Right atrium auricular region (tissue), 2 donors: ENCODE results near the gene CCDC154. TPM values are rescaled to one million over a fixed set of nuclear protein-coding genes. Genes with fewer than 3 reads are reported as not detected.

ENCODE experiments used
- DNase-seq: peaks from one replicate; pipeline ENCODE4 v3.0.0-alpha.2; 2019; ENCODE audit warnings: low spot score
- H3K27ac ChIP-seq, 2 donors: fragments of 200-600 bp; sonication (generic); 1 replicate in 1 of 2; 2 replicates in 1 of 2; pipeline ENCODE4 v1.5.1; 2016 to 2019
- H3K27me3 ChIP-seq, 2 donors: fragments of 200-600 bp; sonication (generic); one replicate each; pipeline versions ENCODE4 v1.5.1 to v1.6.0; 2017 to 2019
- H3K36me3 ChIP-seq: fragments of 200-600 bp; sonication (generic); one replicate; pipeline ENCODE4 v1.5.1; 2016
- H3K4me1 ChIP-seq, 2 donors: fragments of 200-600 bp; sonication (generic); one replicate each; pipeline versions ENCODE4 v1.5.1 to v1.6.0; 2017 to 2019
- H3K4me3 ChIP-seq, 2 donors: fragments of 200-600 bp; sonication (generic); 1 replicate in 1 of 2; 2 replicates in 1 of 2; pipeline ENCODE4 v1.5.1; 2017 to 2019; ENCODE audit warnings: mild to moderate bottlenecking in 1 of 2, moderate library complexity in 1 of 2
- H3K9me3 ChIP-seq, 2 donors: fragments of 200-600 bp; sonication (generic); one replicate each; pipeline ENCODE4 v1.5.1; 2019
- CTCF ChIP-seq, 2 donors: fragments of 200-600 bp; sonication (generic); IDR thresholded peaks; one replicate each; pipeline ENCODE4 v1.5.1; 2019; ENCODE audit warnings: antibody characterized with exemption in 2 of 2
- total RNA-seq, 2 donors: library from RNA; depleted of rRNA; stranded (reverse); fragments of >200 nt; gene quantifications; one replicate each; pipeline ENCODE4 v1.1.0, GENCODE V29; 2016

The CCDC154 gene
- total RNA-seq, 2 donors from 2014 or later = not detected

- H3K27ac ChIP-seq = no peak overlapping the region
- DNase-seq = no peak
- TF ChIP-seq CTCF (IDR thresholded peaks at IDR 0.05) = no peak
- H3K36me3 ChIP-seq = no peaks in the 10 kb centered on the region
- H3K4me3 ChIP-seq = no peak overlapping the region
- no peaks in the 10 kb centered on the region for H3K27me3 ChIP-seq
- no peaks in the 10 kb centered on the region for H3K9me3 ChIP-seq
- H3K4me1 ChIP-seq = peaks cover 0 to 17% of the 10 kb centered on the region in 2 donors
These were observed 22.3 kb downstream of the CCDC154 start for GRCh38 chr16:1422076-1422475.

GRCh38 chr16:1420111-1420539 lies 24.2 kb downstream of the CCDC154 start:
- Histone ChIP-seq H3K4me1 (peaks cover 0 to 18% of the 10 kb centered on the region in 2 donors), H3K4me3 (peak overlapping the region; percentile 75 to 91), H3K36me3 (no peaks in the 10 kb centered on the region), H3K9me3 (no peaks in the 10 kb centered on the region), H3K27ac (peak overlapping the region; percentile 92 to 94), H3K27me3 (no peaks in the 10 kb centered on the region)
- TF ChIP-seq CTCF (IDR thresholded peaks at IDR 0.05) = no peak
- no peak for DNase-seq

GRCh38 chr16:1416521-1416941 lies 27.8 kb downstream of the CCDC154 start:
- H3K27me3 ChIP-seq = no peaks in the 10 kb centered on the region
- H3K4me3 ChIP-seq = no peak overlapping the region
- H3K27ac ChIP-seq = no peak overlapping the region
- no peaks in the 10 kb centered on the region for H3K36me3 ChIP-seq
- H3K9me3 ChIP-seq = no peaks in the 10 kb centered on the region
- TF ChIP-seq CTCF (IDR thresholded peaks at IDR 0.05) = no peak
- DNase-seq = no peak
- H3K4me1 ChIP-seq = peaks cover 0 to 30% of the 10 kb centered on the region in 2 donors

GRCh38 chr16:1414532-1415260 lies 29.7 kb downstream of the CCDC154 start, which contains the start of gene UNKL:
UNKL (minus strand) TSS chr16:1414704; CDS start chr16:1414691, 13 bp downstream.
- Histone ChIP-seq H3K4me3 (peak within 1 kb of the TSS; percentile 93 to 95), H3K36me3 (peaks cover 8% of the 10 kb centered on the region), H3K9me3 (no peaks in the 10 kb centered on the region), H3K27me3 (no peaks in the 10 kb centered on the region), H3K27ac (peak within 1 kb of the TSS; percentile 79 to 84), H3K4me1 (peaks cover 0 to 23% of the 10 kb centered on the region in 2 donors)
- peak; percentile 64 for DNase-seq
- TF ChIP-seq CTCF (IDR thresholded peaks at IDR 0.05) = no peak

- peaks cover 8% of the 10 kb centered on the region for H3K36me3 ChIP-seq
- H3K27ac ChIP-seq = peak overlapping the region; percentile 79 to 84
- no peak for DNase-seq
- no peaks in the 10 kb centered on the region for H3K9me3 ChIP-seq
- peak overlapping the region; percentile 93 to 95 for H3K4me3 ChIP-seq
- peaks cover 0 to 19% of the 10 kb centered on the region in 2 donors for H3K4me1 ChIP-seq
- no peaks in the 10 kb centered on the region for H3K27me3 ChIP-seq
- TF ChIP-seq CTCF (IDR thresholded peaks at IDR 0.05) = peak; percentile 47 to 75
These were observed 30.4 kb downstream of the CCDC154 start for GRCh38 chr16:1413684-1414531.
